Suprapubic skin (tissue), 4 donors: ENCODE measurements around the gene OR7G3. TPM values are rescaled to one million over a fixed set of nuclear protein-coding genes. Genes with fewer than 3 reads are reported as not detected.

Source experiments
- DNase-seq, 2 donors: peaks; one replicate each; pipeline ENCODE4 v3.0.0-alpha.2; 2019; ENCODE audit warnings: low spot score in 2 of 2
- H3K27ac ChIP-seq: fragments of 200-600 bp; sonication (generic); one replicate; pipeline ENCODE4 v1.5.1; 2019
- H3K27me3 ChIP-seq: fragments of 200-600 bp; sonication (generic); one replicate; pipeline ENCODE4 v1.5.1; 2019
- H3K36me3 ChIP-seq: fragments of 200-600 bp; sonication (generic); one replicate; pipeline ENCODE4 v1.5.1; 2019
- H3K4me1 ChIP-seq: fragments of 200-600 bp; sonication (generic); one replicate; pipeline ENCODE4 v1.5.1; 2019
- H3K4me3 ChIP-seq: fragments of 200-600 bp; sonication (generic); one replicate; pipeline ENCODE4 v1.5.1; 2019; ENCODE audit warnings: mild to moderate bottlenecking
- H3K9me3 ChIP-seq: fragments of 200-600 bp; sonication (generic); one replicate; pipeline ENCODE4 v1.5.1; 2019
- EP300 ChIP-seq: sonication (generic); formaldehyde crosslinking; IDR thresholded peaks from one replicate; pipeline ENCODE4 v1.6.1; 2017; ENCODE audit warnings: antibody characterized with exemption
- POLR2A ChIP-seq, 2 donors: fragments of 450-650 bp; IDR thresholded peaks; one replicate each; pipeline ENCODE4 v1.6.1; 2017; ENCODE audit warnings: antibody characterized with exemption in 2 of 2, mild to moderate bottlenecking in 2 of 2, moderate library complexity in 2 of 2
- POLR2AphosphoS5 ChIP-seq, 3 donors: sonication (generic); formaldehyde crosslinking; IDR thresholded peaks; one replicate each; pipeline ENCODE4 v1.6.1; 2017; ENCODE audit warnings: antibody characterized with exemption in 3 of 3
- WGBS: methylation state at CpG from one replicate; pipeline ENCODE4 v1.1.5; 2018; 5-methylcytosine and 5-hydroxymethylcytosine counted together
- total RNA-seq, 4 donors: library from RNA; depleted of rRNA; stranded (reverse); fragments of >200 nt; gene quantifications; one replicate each; pipeline ENCODE4 v1.1.0, GENCODE V29; 2016
- TF ChIP-seq, protein P1 (sequence below), 2 donors: fragments of 200-600 bp in 1 of 2; fragments of 450-650 bp in 1 of 2; sonication (generic) in 1 of 2; IDR thresholded peaks; one replicate each; pipeline ENCODE4 v1.5.1; 2016 to 2019; ENCODE audit warnings: antibody characterized with exemption in 2 of 2, mild to moderate bottlenecking in 1 of 2, moderate library complexity in 1 of 2

OR7G3 gene
- total RNA-seq, 4 donors from 2014 or later = not detected

DNA sequence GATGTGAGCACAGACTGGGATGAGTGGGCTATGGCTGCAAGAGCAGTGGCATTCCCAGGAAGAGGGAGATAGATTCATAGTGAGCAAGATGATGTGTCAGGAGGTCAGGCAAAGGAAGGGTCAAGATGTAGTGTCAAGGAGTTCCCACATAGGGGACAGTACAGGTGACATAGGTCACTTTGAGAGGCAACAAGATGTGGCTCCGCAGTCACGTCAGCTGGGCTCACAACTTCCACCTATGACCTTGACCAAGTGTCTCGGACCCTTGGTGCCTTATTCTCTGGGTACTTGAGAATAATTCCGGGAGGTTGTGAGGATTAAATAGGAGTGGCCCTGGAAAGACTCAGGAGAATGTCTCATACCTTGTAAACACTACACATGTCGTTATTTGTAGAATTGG is 23.9 kb upstream of the OR7G3 start:
- Histone ChIP-seq H3K9me3 (peaks cover 24% of the 10 kb centered on the region), H3K27me3 (no peaks in the 10 kb centered on the region), H3K4me1 (no peaks in the 10 kb centered on the region), H3K27ac (no peak overlapping the region), H3K4me3 (no peak overlapping the region), H3K36me3 (peaks cover 32% of the 10 kb centered on the region)
- no peak for DNase-seq
- WGBS = 96% methylated on average over 5 of the region's 5 CpGs
- TF ChIP-seq POLR2AphosphoS5 (IDR thresholded peaks at IDR 0.05) (no peak), EP300 (no peak), POLR2A (IDR thresholded peaks at IDR 0.05) (no peak)
- TF ChIP-seq, protein P1, sequence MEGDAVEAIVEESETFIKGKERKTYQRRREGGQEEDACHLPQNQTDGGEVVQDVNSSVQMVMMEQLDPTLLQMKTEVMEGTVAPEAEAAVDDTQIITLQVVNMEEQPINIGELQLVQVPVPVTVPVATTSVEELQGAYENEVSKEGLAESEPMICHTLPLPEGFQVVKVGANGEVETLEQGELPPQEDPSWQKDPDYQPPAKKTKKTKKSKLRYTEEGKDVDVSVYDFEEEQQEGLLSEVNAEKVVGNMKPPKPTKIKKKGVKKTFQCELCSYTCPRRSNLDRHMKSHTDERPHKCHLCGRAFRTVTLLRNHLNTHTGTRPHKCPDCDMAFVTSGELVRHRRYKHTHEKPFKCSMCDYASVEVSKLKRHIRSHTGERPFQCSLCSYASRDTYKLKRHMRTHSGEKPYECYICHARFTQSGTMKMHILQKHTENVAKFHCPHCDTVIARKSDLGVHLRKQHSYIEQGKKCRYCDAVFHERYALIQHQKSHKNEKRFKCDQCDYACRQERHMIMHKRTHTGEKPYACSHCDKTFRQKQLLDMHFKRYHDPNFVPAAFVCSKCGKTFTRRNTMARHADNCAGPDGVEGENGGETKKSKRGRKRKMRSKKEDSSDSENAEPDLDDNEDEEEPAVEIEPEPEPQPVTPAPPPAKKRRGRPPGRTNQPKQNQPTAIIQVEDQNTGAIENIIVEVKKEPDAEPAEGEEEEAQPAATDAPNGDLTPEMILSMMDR (IDR thresholded peaks at IDR 0.05) = no peak

DNA sequence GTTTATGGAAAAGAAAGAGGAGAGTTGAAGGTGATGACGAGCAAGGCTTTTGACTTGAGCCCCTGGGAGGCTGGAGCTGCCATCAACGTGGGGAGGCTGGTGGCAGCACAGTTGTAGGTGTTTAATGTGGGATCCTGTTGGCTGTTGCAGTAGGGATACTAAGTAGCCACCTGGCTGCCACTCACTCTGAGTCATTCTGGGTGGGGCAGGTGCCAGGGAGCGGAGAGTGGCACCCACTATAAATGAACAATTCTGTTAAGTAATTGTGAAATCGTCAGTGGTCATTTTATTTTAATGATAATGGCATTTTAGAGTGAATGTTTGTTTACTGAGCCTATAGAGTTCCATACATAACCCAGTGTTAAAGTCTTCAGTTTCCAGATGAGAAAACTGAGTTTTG is 23.2 kb upstream of the OR7G3 start:
- TF ChIP-seq POLR2A (IDR thresholded peaks at IDR 0.05) (no peak), EP300 (no peak), POLR2AphosphoS5 (IDR thresholded peaks at IDR 0.05) (no peak)
- TF ChIP-seq, protein P1 (IDR thresholded peaks at IDR 0.05) = no peak
- Histone ChIP-seq H3K27me3 (no peaks in the 10 kb centered on the region), H3K36me3 (peaks cover 26% of the 10 kb centered on the region), H3K9me3 (peaks cover 30% of the 10 kb centered on the region), H3K27ac (no peak overlapping the region), H3K4me3 (no peak overlapping the region), H3K4me1 (no peaks in the 10 kb centered on the region)
- WGBS = 96% methylated on average over 4 of the region's 4 CpGs
- no peak for DNase-seq

DNA sequence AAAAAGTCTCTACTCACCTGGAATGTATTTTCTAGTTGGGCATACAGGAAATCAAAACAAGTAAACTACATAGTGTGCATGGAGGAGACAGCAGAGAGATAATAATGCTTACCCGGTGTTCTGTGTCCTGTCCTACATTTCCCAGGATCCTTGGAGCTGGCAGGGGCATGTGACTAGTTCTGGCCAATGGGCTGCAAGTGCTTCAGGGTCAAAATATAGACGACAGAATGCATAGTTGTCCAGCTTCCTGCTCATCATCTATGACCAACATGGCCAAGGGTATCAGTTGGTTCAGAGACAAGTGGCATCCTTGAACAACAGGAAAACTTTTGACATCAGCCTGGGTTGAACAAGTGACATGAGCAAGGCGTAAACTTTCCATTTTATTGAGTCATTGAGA is 21.9 kb upstream of the OR7G3 start:
- Histone ChIP-seq H3K36me3 (peaks cover 23% of the 10 kb centered on the region), H3K4me3 (no peak overlapping the region), H3K9me3 (peaks cover 41% of the 10 kb centered on the region), H3K27me3 (no peaks in the 10 kb centered on the region), H3K27ac (no peak overlapping the region), H3K4me1 (no peaks in the 10 kb centered on the region)
- WGBS = 96% methylated on average over 3 of the region's 3 CpGs
- TF ChIP-seq POLR2AphosphoS5 (IDR thresholded peaks at IDR 0.05) = no peak
- TF ChIP-seq POLR2A (IDR thresholded peaks at IDR 0.05) = no peak
- TF ChIP-seq, protein P1 (IDR thresholded peaks at IDR 0.05) = no peak
- TF ChIP-seq EP300 = no peak
- DNase-seq = no peak

DNA sequence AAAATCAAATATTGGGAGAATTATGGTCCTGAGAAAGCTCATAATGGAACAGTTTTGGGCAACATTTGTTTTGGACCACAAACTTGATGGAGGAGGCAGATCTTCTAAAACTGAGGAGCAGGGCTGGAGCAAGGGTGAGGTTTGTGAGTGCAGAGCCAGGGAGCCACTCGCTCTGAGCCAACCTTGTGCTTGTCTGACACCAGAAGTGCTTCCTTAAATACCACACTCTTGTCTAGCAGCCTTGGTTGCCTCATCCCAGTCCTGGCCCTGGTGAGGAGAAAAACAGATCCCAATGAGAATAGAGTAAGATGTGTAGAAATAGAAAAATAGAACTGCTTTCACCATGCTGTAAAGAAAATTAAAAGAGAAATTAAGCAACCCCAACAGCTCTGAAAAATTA is 20.1 kb upstream of the OR7G3 start:
- Histone ChIP-seq H3K4me3 (no peak overlapping the region), H3K27ac (no peak overlapping the region), H3K36me3 (peaks cover 8% of the 10 kb centered on the region), H3K9me3 (peaks cover 33% of the 10 kb centered on the region), H3K4me1 (peaks cover 1% of the 10 kb centered on the region), H3K27me3 (no peaks in the 10 kb centered on the region)
- DNase-seq = no peak
- TF ChIP-seq POLR2A (IDR thresholded peaks at IDR 0.05) (no peak), EP300 (no peak), POLR2AphosphoS5 (IDR thresholded peaks at IDR 0.05) (no peak)
- TF ChIP-seq, protein P1 (IDR thresholded peaks at IDR 0.05) = no peak
- WGBS = 76% methylated on average over 1 of the region's 1 CpG

DNA sequence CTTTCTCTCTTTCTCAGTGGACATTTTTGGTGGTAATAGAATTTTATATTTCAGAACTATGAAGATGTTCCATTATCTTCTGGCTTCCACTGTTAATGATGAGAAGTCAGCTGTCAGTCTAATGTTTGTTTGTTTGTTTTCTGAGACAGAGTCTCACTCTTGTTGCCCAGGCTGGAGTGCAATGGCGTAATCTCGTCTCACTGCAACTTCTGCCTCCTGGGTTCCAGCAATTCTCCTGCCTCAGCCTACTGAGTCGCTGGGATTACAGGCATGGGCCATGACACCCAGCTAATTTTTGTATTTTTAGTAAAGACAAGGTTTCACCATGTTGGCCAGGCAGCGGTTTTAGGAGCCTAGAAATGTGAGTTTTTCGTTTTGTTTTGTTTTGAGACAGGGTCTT is 18.2 kb upstream of the OR7G3 start:
- Histone ChIP-seq H3K4me1 (peaks cover 16% of the 10 kb centered on the region), H3K4me3 (no peak overlapping the region), H3K27me3 (no peaks in the 10 kb centered on the region), H3K9me3 (peaks cover 33% of the 10 kb centered on the region), H3K27ac (no peak overlapping the region), H3K36me3 (peaks cover 8% of the 10 kb centered on the region)
- WGBS = 99% methylated on average over 5 of the region's 5 CpGs
- no peak for DNase-seq
- TF ChIP-seq POLR2A (IDR thresholded peaks at IDR 0.05) (no peak), EP300 (no peak), POLR2AphosphoS5 (IDR thresholded peaks at IDR 0.05) (no peak)
- TF ChIP-seq, protein P1 (IDR thresholded peaks at IDR 0.05) = no peak
